Epithelial cell of esophagus (primary cell): ENCODE results near the gene GEMIN8.

Source experiments
- DNase-seq: peaks from one replicate; pipeline ENCODE4 v3.0.0; 2010; ENCODE audit warnings: low read depth
- H3K4me3 ChIP-seq: 2 replicates; pipeline ENCODE4 v1.5.1; 2011; ENCODE audit warnings: mild to moderate bottlenecking, low read length, control low read depth
- TF ChIP-seq, protein P1 (sequence below): IDR thresholded peaks from 2 replicates; pipeline ENCODE4 v1.5.1; 2011; ENCODE audit warnings: low read depth, mild to moderate bottlenecking, low read length, control low read depth, inconsistent platforms; ENCODE audit not compliant: insufficient read depth; ENCODE audit errors: missing control alignments

The GEMIN8 gene

DNA sequence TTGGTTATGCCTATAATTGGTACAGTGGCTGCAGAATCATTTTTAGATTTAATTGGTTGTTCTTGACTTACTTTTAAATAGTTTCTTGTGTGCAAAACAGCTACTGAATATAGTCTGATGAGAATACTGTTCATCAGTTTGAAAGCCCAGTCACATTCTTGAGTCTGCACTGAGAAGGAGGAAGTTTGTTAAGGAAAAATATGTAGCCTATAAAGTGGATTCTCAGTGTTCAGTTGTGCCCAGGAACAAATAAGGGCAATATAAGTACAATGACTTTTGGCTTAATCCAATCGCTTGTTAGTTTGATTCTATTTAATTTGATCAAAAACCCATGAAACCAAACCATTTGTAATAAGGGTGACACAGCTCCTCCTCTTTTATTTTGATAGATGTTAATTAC is 32.8 kb upstream of the GEMIN8 start:
- no peak for DNase-seq
- TF ChIP-seq, protein P1, sequence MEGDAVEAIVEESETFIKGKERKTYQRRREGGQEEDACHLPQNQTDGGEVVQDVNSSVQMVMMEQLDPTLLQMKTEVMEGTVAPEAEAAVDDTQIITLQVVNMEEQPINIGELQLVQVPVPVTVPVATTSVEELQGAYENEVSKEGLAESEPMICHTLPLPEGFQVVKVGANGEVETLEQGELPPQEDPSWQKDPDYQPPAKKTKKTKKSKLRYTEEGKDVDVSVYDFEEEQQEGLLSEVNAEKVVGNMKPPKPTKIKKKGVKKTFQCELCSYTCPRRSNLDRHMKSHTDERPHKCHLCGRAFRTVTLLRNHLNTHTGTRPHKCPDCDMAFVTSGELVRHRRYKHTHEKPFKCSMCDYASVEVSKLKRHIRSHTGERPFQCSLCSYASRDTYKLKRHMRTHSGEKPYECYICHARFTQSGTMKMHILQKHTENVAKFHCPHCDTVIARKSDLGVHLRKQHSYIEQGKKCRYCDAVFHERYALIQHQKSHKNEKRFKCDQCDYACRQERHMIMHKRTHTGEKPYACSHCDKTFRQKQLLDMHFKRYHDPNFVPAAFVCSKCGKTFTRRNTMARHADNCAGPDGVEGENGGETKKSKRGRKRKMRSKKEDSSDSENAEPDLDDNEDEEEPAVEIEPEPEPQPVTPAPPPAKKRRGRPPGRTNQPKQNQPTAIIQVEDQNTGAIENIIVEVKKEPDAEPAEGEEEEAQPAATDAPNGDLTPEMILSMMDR, result no peak

DNA sequence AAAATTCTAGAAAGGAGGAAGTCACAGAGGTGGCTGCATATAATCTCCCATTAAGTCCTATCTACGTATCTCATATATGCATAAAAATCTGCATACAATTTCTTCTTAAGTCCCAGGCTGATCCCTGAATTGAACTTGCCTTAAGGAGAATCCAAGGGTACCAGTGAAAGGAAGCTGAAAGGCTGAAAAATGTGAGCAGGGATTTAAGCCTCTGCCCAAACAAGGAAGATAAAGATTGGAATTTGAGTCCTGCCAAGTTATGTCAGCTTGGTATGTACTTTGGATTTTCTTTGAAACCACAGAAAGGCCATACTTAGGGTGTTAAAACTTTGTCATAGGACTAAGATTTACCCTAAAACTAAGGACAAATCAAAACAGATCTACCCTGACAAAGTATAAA is 26.5 kb upstream of the GEMIN8 start:
- TF ChIP-seq, protein P1, result no peak
- DNase-seq, result no peak
- no peak overlapping the region for H3K4me3 ChIP-seq

More for the DNA sequence above, 32.8 kb upstream of the GEMIN8 start:
- H3K4me3 ChIP-seq, result no peak overlapping the region

GRCh38 chrX:14051416-14051815 is 21.7 kb upstream of the GEMIN8 start:
- no peak overlapping the region for H3K4me3 ChIP-seq
- DNase-seq, result no peak
- TF ChIP-seq, protein P1, result no peak

DNA sequence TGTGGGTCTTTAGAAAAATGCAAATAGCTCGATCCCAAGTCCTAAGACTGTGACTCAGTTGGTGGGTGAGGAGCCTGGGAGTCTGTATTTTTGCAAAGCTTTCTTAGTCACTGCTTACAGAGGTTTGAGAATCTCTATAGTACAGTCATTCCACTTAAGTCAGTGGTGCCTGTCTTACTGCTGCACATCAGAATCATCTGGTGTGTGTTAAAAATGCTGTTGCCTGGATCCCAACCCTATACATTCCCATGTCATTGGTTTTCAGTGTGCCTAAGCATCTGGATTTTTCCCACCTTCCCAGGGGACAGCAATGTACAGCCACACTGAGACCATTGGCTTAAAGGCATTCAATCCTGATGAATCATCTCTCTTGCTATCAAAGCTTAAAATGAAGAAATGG is 21.0 kb upstream of the GEMIN8 start:
- TF ChIP-seq, protein P1, result no peak
- no peak for DNase-seq
- H3K4me3 ChIP-seq, result no peak overlapping the region

- H3K4me3 ChIP-seq, result no peak overlapping the region
- TF ChIP-seq, protein P1, result no peak
- no peak for DNase-seq
Measured at GRCh38 chrX:14043209-14043608, 13.5 kb upstream of the GEMIN8 start.

GRCh38 chrX:14039344-14039743 is 9.7 kb upstream of the GEMIN8 start:
- peak; percentile 62 for DNase-seq
- H3K4me3 ChIP-seq, result no peak overlapping the region
- TF ChIP-seq, protein P1, result peak; percentile 54

GRCh38 chrX:14038375-14039085 is 8.8 kb upstream of the GEMIN8 start:
- no peak for DNase-seq
- TF ChIP-seq, protein P1, result no peak
- H3K4me3 ChIP-seq, result no peak overlapping the region
